GM12891 (cell line): ENCODE measurements around the gene CCBE1.

Experiments
- DNase-seq: peaks from one replicate; pipeline ENCODE4 v3.0.0; 2011; ENCODE audit warnings: low spot score; ENCODE audit not compliant: insufficient read length
- FAIRE-seq: peaks from 2 replicates; lab custom pipeline; 2011; peaks lifted over from hg19 to GRCh38; lab: Jason Lieb, UNC
- PAX5 ChIP-seq: IDR thresholded peaks from 2 replicates; pipeline ENCODE4 v1.6.1; 2011; ENCODE audit warnings: low read length, moderate library complexity, mild to moderate bottlenecking; ENCODE audit not compliant: insufficient read depth, severe bottlenecking
- POLR2A ChIP-seq: IDR thresholded peaks from 2 replicates; pipeline ENCODE4 v1.6.1; 2011; ENCODE audit warnings: low read depth, low read length, control low read depth
- POLR2AphosphoS5 ChIP-seq: IDR thresholded peaks from 2 replicates; pipeline ENCODE4 v1.6.1; 2011; ENCODE audit warnings: low read depth, low read length, control low read depth
- POU2F2 ChIP-seq: IDR thresholded peaks from 2 replicates; pipeline ENCODE4 v1.6.1; 2011; ENCODE audit warnings: low read depth, mild to moderate bottlenecking, control low read depth, low read length, moderate library complexity
- SPI1 ChIP-seq: IDR thresholded peaks from 2 replicates; pipeline ENCODE4 v1.6.1; 2011; ENCODE audit warnings: low read depth, low read length, control low read depth
- TAF1 ChIP-seq: IDR thresholded peaks from 2 replicates; pipeline ENCODE4 v1.6.1; 2011; ENCODE audit warnings: low read depth, low read length, control low read depth

Gene CCBE1

DNA sequence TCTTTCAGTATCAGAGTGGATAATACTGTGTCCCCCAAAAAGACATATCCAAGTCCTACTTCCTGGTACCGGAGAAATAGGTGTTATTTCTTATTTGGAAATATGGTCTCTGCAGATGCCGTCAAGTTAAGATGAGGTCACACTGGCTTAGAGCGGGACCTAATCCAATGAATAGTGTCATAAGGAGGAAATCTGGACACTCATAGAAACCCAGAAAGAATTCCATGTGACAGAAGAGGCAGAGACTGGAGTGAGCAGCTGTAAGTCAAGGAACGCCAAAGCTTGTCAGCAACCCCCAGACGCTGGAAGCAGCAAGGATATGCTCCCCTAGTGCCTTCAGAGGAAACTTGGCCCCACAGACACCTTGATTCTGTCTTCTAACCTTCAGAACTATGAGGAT, 69.8 kb downstream of the CCBE1 start:
- TF ChIP-seq POLR2AphosphoS5 = no peak
- no peak for TF ChIP-seq TAF1
- TF ChIP-seq SPI1 = no peak
- no peak for TF ChIP-seq POU2F2
- no peak for TF ChIP-seq POLR2A
- TF ChIP-seq PAX5 = no peak
- no peak for FAIRE-seq

DNA sequence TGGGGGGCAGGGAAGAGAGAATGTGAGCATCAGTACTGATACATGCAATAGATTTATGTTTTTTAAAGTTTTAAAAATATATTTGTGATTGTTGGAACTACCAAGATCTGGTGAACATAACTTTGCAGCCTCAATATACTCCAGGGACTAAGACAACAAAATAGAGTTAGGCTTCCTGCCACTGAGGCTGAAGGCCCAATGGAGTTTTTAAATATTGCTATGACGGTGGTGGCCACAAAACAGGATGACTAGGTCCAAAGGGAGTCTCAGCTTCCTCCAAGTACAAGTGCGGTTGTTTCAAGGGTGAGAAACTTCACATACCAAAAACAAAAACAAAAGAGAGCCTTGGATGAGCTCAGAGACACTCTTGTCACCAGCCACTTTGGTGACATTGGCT, 72.9 kb downstream of the CCBE1 start:
- FAIRE-seq (no peak), DNase-seq (no peak)
- TF ChIP-seq POU2F2 (no peak), TAF1 (no peak), SPI1 (no peak), POLR2AphosphoS5 (no peak), PAX5 (no peak), POLR2A (no peak)

More for the DNA sequence above, 69.8 kb downstream of the CCBE1 start:
- no peak for DNase-seq

GRCh38 chr18:59623456-59624368, 73.5 kb downstream of the CCBE1 start:
- TF ChIP-seq POLR2A = no peak
- no peak for TF ChIP-seq PAX5
- no peak for TF ChIP-seq SPI1
- no peak for DNase-seq
- no peak for FAIRE-seq

DNA sequence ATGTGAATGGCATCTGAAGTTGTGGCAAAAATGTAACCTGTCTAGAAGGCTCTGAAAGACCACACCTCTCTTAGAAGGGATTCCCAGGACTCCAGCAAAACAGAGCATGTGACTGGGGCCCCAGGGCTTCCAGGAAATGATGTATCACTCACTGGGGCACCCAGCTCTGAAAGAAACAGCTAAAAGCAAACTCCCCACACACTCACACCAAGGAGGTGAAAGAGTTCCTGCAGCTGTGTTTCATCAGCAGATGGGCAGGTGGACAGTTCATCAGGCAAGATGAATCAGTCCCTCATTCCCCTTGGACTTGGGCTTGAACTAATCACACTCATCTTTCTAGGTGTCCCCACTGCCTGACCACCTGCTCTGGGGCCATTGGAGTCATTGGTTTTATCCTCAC, 76.2 kb downstream of the CCBE1 start:
- DNase-seq = no peak
- no peak for TF ChIP-seq POLR2AphosphoS5
- no peak for TF ChIP-seq SPI1
- TF ChIP-seq POLR2A = no peak
- no peak for TF ChIP-seq PAX5
- no peak for TF ChIP-seq POU2F2
- TF ChIP-seq TAF1 = no peak
- no peak for FAIRE-seq

- no peak for TF ChIP-seq POLR2AphosphoS5
- no peak for TF ChIP-seq PAX5
- TF ChIP-seq POU2F2 = no peak
- TF ChIP-seq POLR2A = no peak
- no peak for TF ChIP-seq SPI1
- no peak for TF ChIP-seq TAF1
- DNase-seq = no peak
- no peak for FAIRE-seq
These were observed 76.8 kb downstream of the CCBE1 start for GRCh38 chr18:59620381-59620780.

GRCh38 chr18:59619816-59620215, 77.4 kb downstream of the CCBE1 start:
- no peak for DNase-seq
- no peak for FAIRE-seq
- TF ChIP-seq PAX5 = no peak
- no peak for TF ChIP-seq TAF1
- TF ChIP-seq SPI1 = no peak
- TF ChIP-seq POLR2A = no peak

- TF ChIP-seq POU2F2 (no peak), POLR2AphosphoS5 (no peak)
- DNase-seq (no peak), FAIRE-seq (no peak)
These were observed 79.7 kb downstream of the CCBE1 start for GRCh38 chr18:59617468-59617932.

- TF ChIP-seq SPI1 (no peak), PAX5 (no peak), POLR2AphosphoS5 (no peak), TAF1 (no peak), POLR2A (no peak), POU2F2 (no peak)
- DNase-seq (no peak), FAIRE-seq (no peak)
These were observed 80.7 kb downstream of the CCBE1 start for GRCh38 chr18:59616501-59616900.

GRCh38 chr18:59613903-59614302, 83.3 kb downstream of the CCBE1 start:
- DNase-seq = no peak
- FAIRE-seq = no peak
- no peak for TF ChIP-seq POLR2AphosphoS5
- no peak for TF ChIP-seq POU2F2
- TF ChIP-seq TAF1 = no peak
- no peak for TF ChIP-seq PAX5
- no peak for TF ChIP-seq SPI1
- TF ChIP-seq POLR2A = no peak

DNA sequence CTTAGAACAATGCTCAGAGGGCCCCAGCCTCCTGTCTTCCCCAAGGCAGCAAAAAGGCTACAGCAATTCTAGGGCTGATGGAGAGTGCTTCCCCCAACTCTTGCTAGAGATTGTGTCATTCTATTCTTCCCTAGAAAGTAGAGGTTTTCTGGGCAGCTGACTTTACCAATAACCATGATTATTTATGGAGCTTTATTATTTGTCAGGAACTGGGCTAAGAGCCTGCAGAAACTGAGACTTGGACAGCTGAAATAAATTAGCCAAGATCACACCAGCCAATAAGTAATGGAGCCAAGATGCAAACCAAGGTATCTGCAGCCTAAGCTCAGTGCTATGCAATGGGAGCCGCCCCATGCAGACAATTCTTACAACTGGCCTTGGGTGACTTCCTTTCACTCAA, 84.8 kb downstream of the CCBE1 start:
- no peak for FAIRE-seq

More for the DNA sequence above, 84.8 kb downstream of the CCBE1 start:
- DNase-seq = no peak
- TF ChIP-seq SPI1 = no peak
- TF ChIP-seq POLR2A = no peak
- no peak for TF ChIP-seq POU2F2
- no peak for TF ChIP-seq TAF1
- TF ChIP-seq PAX5 = no peak
- TF ChIP-seq POLR2AphosphoS5 = no peak
